H1 (cell line): Measurements from ENCODE around the gene SENP6. TPM values are rescaled to one million over a fixed set of nuclear protein-coding genes. Genes with fewer than 3 reads are reported as not detected.

Source experiments
- CTCF ChIA-PET: fragments of 300-600 bp; sonication (Branson Sonifier 250); formaldehyde crosslinking; loops from one replicate; lab custom pipeline; 2021; ENCODE audit not compliant: partially characterized antibody; lab: Charles Lee
- POLR2A ChIA-PET: fragments of 300-600 bp; sonication (Branson Sonifier 250); formaldehyde crosslinking; loops from one replicate; lab custom pipeline; 2021; ENCODE audit warnings: inconsistent platforms; ENCODE audit not compliant: partially characterized antibody; lab: Charles Lee
- DNase-seq, 2 experiments: peaks; one replicate each; pipeline versions ENCODE4 v3.0.0 to v3.0.0-alpha.2; 2010 to 2022; ENCODE audit warnings: low spot score in 2 of 2, low read depth in 1 of 2, mixed read lengths in 1 of 2
- FAIRE-seq: peaks from 2 replicates; lab custom pipeline; 2011; peaks lifted over from hg19 to GRCh38; lab: Jason Lieb, UNC
- H2AFZ ChIP-seq: 2 replicates; pipeline ENCODE4 v1.8.1; 2012; ENCODE audit warnings: low read length, inconsistent platforms
- H2AK5ac ChIP-seq: 2 replicates; pipeline ENCODE4 v1.6.1; 2013; ENCODE audit warnings: low read depth, low read length
- H2BK120ac ChIP-seq: replicated peaks from 2 replicates; pipeline ENCODE3; 2013; ENCODE audit warnings: low read depth, low read length, inconsistent platforms
- H2BK12ac ChIP-seq: 2 replicates; pipeline ENCODE4 v1.6.1; 2013; ENCODE audit warnings: low read depth, low read length
- H2BK15ac ChIP-seq: 2 replicates; pipeline ENCODE4 v1.6.1; 2013; ENCODE audit warnings: low read length
- H2BK20ac ChIP-seq: 2 replicates; pipeline ENCODE4 v1.6.1; 2013; ENCODE audit warnings: low read length
- H2BK5ac ChIP-seq: 2 replicates; pipeline ENCODE4 v1.6.1; 2013; ENCODE audit warnings: low read depth, low read length
- H3K14ac ChIP-seq: 2 replicates; pipeline ENCODE4 v1.6.1; 2013; ENCODE audit warnings: inconsistent platforms; ENCODE audit not compliant: insufficient read length
- H3K18ac ChIP-seq: 2 replicates; pipeline ENCODE4 v1.6.1; 2013; ENCODE audit warnings: low read length; ENCODE audit errors: extremely low read depth
- H3K23ac ChIP-seq: 2 replicates; pipeline ENCODE4 v1.6.1; 2013; ENCODE audit warnings: inconsistent platforms; ENCODE audit not compliant: insufficient read length
- H3K23me2 ChIP-seq: 2 replicates; pipeline ENCODE4 v1.6.1; 2013; ENCODE audit warnings: low read depth, low read length
- H3K27ac ChIP-seq: 2 replicates; pipeline ENCODE4 v1.6.1; 2011; ENCODE audit warnings: low read depth, low read length, inconsistent platforms
- H3K27me3 ChIP-seq, 4 experiments: replicated peaks in 1 of 4; 1 replicate in 1 of 4; 2 replicates in 3 of 4; pipeline versions ENCODE4 v1.6.1 to v1.8.1; 2011 to 2013; ENCODE audit warnings: low read length in 3 of 4, mild to moderate bottlenecking in 3 of 4, inconsistent platforms in 2 of 4, mixed read lengths in 2 of 4, moderate library complexity in 1 of 4; ENCODE audit not compliant: control insufficient read depth in 3 of 4, insufficient read depth in 3 of 4; ENCODE audit errors: extremely low read depth in 1 of 4
- H3K36me3 ChIP-seq, 4 experiments: 2 replicates each; pipeline versions ENCODE4 v1.6.1 to v1.8.1; 2011 to 2013; ENCODE audit warnings: mild to moderate bottlenecking in 4 of 4, low read length in 3 of 4, moderate library complexity in 2 of 4, control low read depth in 1 of 4, inconsistent platforms in 1 of 4; ENCODE audit not compliant: insufficient read depth in 4 of 4, control insufficient read depth in 2 of 4
- H3K4ac ChIP-seq: replicated peaks from 2 replicates; pipeline ENCODE3; 2013; ENCODE audit warnings: low read length, low read depth, mixed read lengths, inconsistent platforms; ENCODE audit not compliant: insufficient read length
- H3K4me1 ChIP-seq, 4 experiments: replicated peaks in 1 of 4; 1 replicate in 1 of 4; 2 replicates in 3 of 4; pipeline versions ENCODE4 v1.6.1 to v1.8.1; 2011 to 2013; ENCODE audit warnings: low read length in 3 of 4, inconsistent platforms in 2 of 4, mixed read lengths in 1 of 4; ENCODE audit not compliant: insufficient read depth in 4 of 4, control insufficient read depth in 3 of 4
- H3K4me2 ChIP-seq, 2 experiments: 2 replicates each; pipeline versions ENCODE4 v1.6.1 to v1.8.1; 2011 to 2013; ENCODE audit warnings: low read depth in 2 of 2, low read length in 2 of 2, control low read depth in 1 of 2, inconsistent platforms in 1 of 2, mild to moderate bottlenecking in 1 of 2; ENCODE audit not compliant: insufficient read depth in 1 of 2
- H3K4me3 ChIP-seq, 4 experiments: fragments of 200-600, 300-600 bp in 1 of 4; sonication (generic), shearing (Covaris generic), sonication (Bioruptor Twin) in 1 of 4; 2 replicates each; pipeline versions ENCODE4 v1.5.1 to v1.8.1; 2011 to 2016; ENCODE audit warnings: low read length in 4 of 4, low read depth in 3 of 4, control low read depth in 2 of 4, inconsistent platforms in 2 of 4, mild to moderate bottlenecking in 2 of 4, mixed read lengths in 1 of 4, moderate library complexity in 1 of 4; ENCODE audit not compliant: insufficient read depth in 2 of 4; ENCODE audit errors: extremely low read depth in 1 of 4
- H3K56ac ChIP-seq: replicated peaks from 2 replicates; pipeline ENCODE3; 2013; ENCODE audit warnings: low read depth, mild to moderate bottlenecking, mixed read lengths, low read length, inconsistent platforms; ENCODE audit not compliant: insufficient read length
- H3K79me1 ChIP-seq: 2 replicates; pipeline ENCODE4 v1.6.1; 2013; ENCODE audit warnings: low read depth, low read length, control low read depth
- H3K79me2 ChIP-seq, 2 experiments: 2 replicates each; pipeline versions ENCODE4 v1.6.1 to v1.8.1; 2012 to 2013; ENCODE audit warnings: low read length in 2 of 2, mild to moderate bottlenecking in 2 of 2, inconsistent platforms in 1 of 2; ENCODE audit not compliant: insufficient read depth in 2 of 2, control insufficient read depth in 1 of 2
- H3K9ac ChIP-seq, 4 experiments: replicated peaks in 1 of 4; 1 replicate in 1 of 4; 2 replicates in 3 of 4; pipeline versions ENCODE4 v1.6.1 to v1.8.1; 2011 to 2013; ENCODE audit warnings: low read depth in 3 of 4, low read length in 3 of 4, control low read depth in 2 of 4, mild to moderate bottlenecking in 2 of 4, moderate library complexity in 2 of 4, inconsistent platforms in 1 of 4; ENCODE audit errors: extremely low read depth in 1 of 4
- H3K9me3 ChIP-seq, 2 experiments: 2 replicates each; pipeline versions ENCODE4 v1.6.1 to v1.8.1; 2012 to 2013; ENCODE audit warnings: mild to moderate bottlenecking in 2 of 2, moderate library complexity in 2 of 2, control low read depth in 1 of 2, inconsistent platforms in 1 of 2, low read depth in 1 of 2, low read length in 1 of 2, mixed read lengths in 1 of 2; ENCODE audit not compliant: insufficient read depth in 2 of 2
- H4K20me1 ChIP-seq, 2 experiments: replicated peaks in 1 of 2; 2 replicates each; pipeline versions ENCODE3 to v1.8.1; 2011 to 2013; ENCODE audit warnings: inconsistent platforms in 2 of 2, low read length in 2 of 2, mild to moderate bottlenecking in 1 of 2; ENCODE audit not compliant: insufficient read depth in 2 of 2, control insufficient read depth in 1 of 2
- H4K5ac ChIP-seq: 2 replicates; pipeline ENCODE4 v1.6.1; 2013; ENCODE audit warnings: low read length, low read depth, mixed read lengths, inconsistent platforms; ENCODE audit not compliant: insufficient read length
- H4K8ac ChIP-seq: 2 replicates; pipeline ENCODE4 v1.8.0; 2013; ENCODE audit warnings: mild to moderate bottlenecking, moderate library complexity, low read length, inconsistent platforms; ENCODE audit not compliant: insufficient read depth; ENCODE audit errors: extremely low read depth
- H4K91ac ChIP-seq: replicated peaks from 2 replicates; pipeline ENCODE3; 2013; ENCODE audit warnings: low read length, mixed read lengths, inconsistent platforms; ENCODE audit not compliant: insufficient read length
- CEBPB ChIP-seq: IDR thresholded peaks from 2 replicates; pipeline ENCODE4 v1.6.1; 2012; ENCODE audit warnings: low read depth, low read length
- EGR1 ChIP-seq: IDR thresholded peaks from 2 replicates; pipeline ENCODE4 v1.6.1; 2011; ENCODE audit warnings: low read depth, low read length, borderline replicate concordance
- MAX ChIP-seq: IDR thresholded peaks from 2 replicates; pipeline ENCODE4 v1.6.1; 2012; ENCODE audit warnings: inconsistent platforms
- NRF1 ChIP-seq: IDR thresholded peaks from 2 replicates; pipeline ENCODE4 v1.6.1; 2011; ENCODE audit warnings: mild to moderate bottlenecking, low read depth, low read length, improper control_type of control experiment
- RBBP5 ChIP-seq: IDR thresholded peaks from 2 replicates; pipeline ENCODE4 v1.7.1; 2012; ENCODE audit warnings: low read depth, mild to moderate bottlenecking, inconsistent platforms, low read length, moderate library complexity, borderline replicate concordance
- RNF2 ChIP-seq: fragments of 200-900, 300-1000 bp; sonication (generic); IDR thresholded peaks from 2 replicates; pipeline ENCODE4 v1.7.1; 2016; ENCODE audit warnings: borderline replicate concordance, low read depth, mild to moderate bottlenecking, antibody characterized with exemption, low read length; ENCODE audit not compliant: poor library complexity, severe bottlenecking; ENCODE audit errors: missing control alignments
- RXRA ChIP-seq: IDR thresholded peaks from 2 replicates; pipeline ENCODE4 v1.6.1; 2011; ENCODE audit warnings: low read depth, mild to moderate bottlenecking, low read length, moderate library complexity; ENCODE audit not compliant: insufficient read depth
- SP4 ChIP-seq: IDR thresholded peaks from 2 replicates; pipeline ENCODE4 v1.6.1; 2012; ENCODE audit warnings: low read length, inconsistent platforms
- SRF ChIP-seq: IDR thresholded peaks from 2 replicates; pipeline ENCODE4 v1.6.1; 2011; ENCODE audit warnings: mild to moderate bottlenecking, low read depth, low read length, moderate library complexity
- YY1 ChIP-seq: IDR thresholded peaks from 2 replicates; pipeline ENCODE4 v1.6.1; 2011; ENCODE audit warnings: low read depth, mild to moderate bottlenecking, low read length
- WGBS, 2 experiments: shearing (Covaris generic) in 1 of 2; methylation state at CpG; one replicate each; pipeline versions ENCODE4 v1.1.6 to v1.1.7; 2013 to 2015; ENCODE audit warnings: low lambda C conversion rate in 2 of 2, mixed read lengths in 2 of 2, inconsistent platforms in 1 of 2, low coverage in 1 of 2, missing lambda C conversion rate in 1 of 2; ENCODE audit not compliant: insufficient replicate concordance in 2 of 2, insufficient coverage in 1 of 2, insufficient read length in 1 of 2; ENCODE audit errors: extremely low coverage in 1 of 2, missing lambda C conversion rate in 1 of 2; 5-methylcytosine and 5-hydroxymethylcytosine counted together
- polyA plus RNA-seq, 7 experiments: library from polyadenylated mRNA; depleted of rRNA in 3 of 7; stranded (reverse) in 5 of 7; unstranded in 2 of 7; fragments of >200 nt in 5 of 7; fragments of 200-250 nt in 2 of 7; gene quantifications; 1 replicate in 5 of 7; 2 replicates in 1 of 7; 4 replicates in 1 of 7; pipeline versions ENCODE4 v1.2.1 to v1.2.3, GENCODE V29; 2011 to 2013; ENCODE audit warnings: missing spikeins in 2 of 7, mixed read lengths in 2 of 7
- total RNA-seq: library from RNA; stranded (reverse); fragmentation: NEBNext Ultra II Directional; extraction: Animal tissue kit (Norgen Biotek cat#: 25700); gene quantifications from 2 replicates; pipeline ENCODE4 v1.2.1, GENCODE V29; 2021
- TF ChIP-seq, protein P1 (sequence below): IDR thresholded peaks from 2 replicates; pipeline ENCODE4 v1.6.1; 2011; ENCODE audit warnings: low read length, improper control_type of control experiment

The SENP6 gene
- total and polyA plus RNA-seq, 2 of the 8 experiments (the other 6 are each of a cell fraction or from before 2014, with no cell fraction given): 13.8 to 103 TPM

GRCh38 chr6:75568965-75569364 is 32.7 kb upstream of the SENP6 start:
- Histone ChIP-seq H2BK5ac (no peak overlapping the region), H3K9me3 (peaks cover 11 to 16% of the 10 kb centered on the region in 2 experiments; a peak in 3 of 4 replicates), H2BK15ac (no peak overlapping the region), H3K56ac (no peak overlapping the region), H3K23ac (no peak overlapping the region), H3K4ac (no peak overlapping the region), H3K79me2 (no peaks in the 10 kb centered on the region), H4K8ac (no peak overlapping the region; the same call in 1 of the 2 replicates), H2AFZ (no peak overlapping the region), H2BK20ac (no peak overlapping the region), H3K9ac (no peak overlapping the region), H3K36me3 (no peaks in the 10 kb centered on the region), H2BK12ac (no peak overlapping the region), H4K20me1 (no peaks in the 10 kb centered on the region), H3K4me1 (no peaks in the 10 kb centered on the region), H3K18ac (no peak overlapping the region), H3K4me3 (no peak overlapping the region), H3K4me2 (no peak overlapping the region), H3K27me3 (no peaks in the 10 kb centered on the region), H4K5ac (no peak overlapping the region), H2AK5ac (no peak overlapping the region), H3K14ac (no peak overlapping the region), H3K27ac (no peak overlapping the region), H2BK120ac (no peak overlapping the region), H4K91ac (no peak overlapping the region), H3K23me2 (no peaks in the 10 kb centered on the region), H3K79me1 (no peaks in the 10 kb centered on the region)
- POLR2A ChIA-PET: no interaction called here
- CTCF ChIA-PET: no interaction called here
- 67% methylated on average over 3 of the region's 3 CpGs; no CpG with 5 or more reads in 1 of the 2 experiments for WGBS, 2 experiments
- no peak for DNase-seq
- FAIRE-seq: no peak
- TF ChIP-seq MAX (no peak), EGR1 (no peak), YY1 (no peak), RXRA (no peak), RNF2 (no peak), NRF1 (no peak), CEBPB (no peak), RBBP5 (no peak), SP4 (no peak), SRF (no peak)
- TF ChIP-seq, protein P1, sequence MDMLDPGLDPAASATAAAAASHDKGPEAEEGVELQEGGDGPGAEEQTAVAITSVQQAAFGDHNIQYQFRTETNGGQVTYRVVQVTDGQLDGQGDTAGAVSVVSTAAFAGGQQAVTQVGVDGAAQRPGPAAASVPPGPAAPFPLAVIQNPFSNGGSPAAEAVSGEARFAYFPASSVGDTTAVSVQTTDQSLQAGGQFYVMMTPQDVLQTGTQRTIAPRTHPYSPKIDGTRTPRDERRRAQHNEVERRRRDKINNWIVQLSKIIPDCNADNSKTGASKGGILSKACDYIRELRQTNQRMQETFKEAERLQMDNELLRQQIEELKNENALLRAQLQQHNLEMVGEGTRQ: no peak
